Measurements from ENCODE around the gene GC. TPM values are rescaled to one million over a fixed set of nuclear protein-coding genes. Genes with fewer than 3 reads are reported as not detected.

GC gene
- total and polyA plus RNA-seq, 9 of the 15 experiments (the other 6 are each of a cell fraction or from before 2014, with no cell fraction given), result 0.44 TPM; not detected in 8

GRCh38 chr4:71784569-71785197, 804 bp upstream of the GC start (continued):
- TF ChIP-seq, protein P1, sequence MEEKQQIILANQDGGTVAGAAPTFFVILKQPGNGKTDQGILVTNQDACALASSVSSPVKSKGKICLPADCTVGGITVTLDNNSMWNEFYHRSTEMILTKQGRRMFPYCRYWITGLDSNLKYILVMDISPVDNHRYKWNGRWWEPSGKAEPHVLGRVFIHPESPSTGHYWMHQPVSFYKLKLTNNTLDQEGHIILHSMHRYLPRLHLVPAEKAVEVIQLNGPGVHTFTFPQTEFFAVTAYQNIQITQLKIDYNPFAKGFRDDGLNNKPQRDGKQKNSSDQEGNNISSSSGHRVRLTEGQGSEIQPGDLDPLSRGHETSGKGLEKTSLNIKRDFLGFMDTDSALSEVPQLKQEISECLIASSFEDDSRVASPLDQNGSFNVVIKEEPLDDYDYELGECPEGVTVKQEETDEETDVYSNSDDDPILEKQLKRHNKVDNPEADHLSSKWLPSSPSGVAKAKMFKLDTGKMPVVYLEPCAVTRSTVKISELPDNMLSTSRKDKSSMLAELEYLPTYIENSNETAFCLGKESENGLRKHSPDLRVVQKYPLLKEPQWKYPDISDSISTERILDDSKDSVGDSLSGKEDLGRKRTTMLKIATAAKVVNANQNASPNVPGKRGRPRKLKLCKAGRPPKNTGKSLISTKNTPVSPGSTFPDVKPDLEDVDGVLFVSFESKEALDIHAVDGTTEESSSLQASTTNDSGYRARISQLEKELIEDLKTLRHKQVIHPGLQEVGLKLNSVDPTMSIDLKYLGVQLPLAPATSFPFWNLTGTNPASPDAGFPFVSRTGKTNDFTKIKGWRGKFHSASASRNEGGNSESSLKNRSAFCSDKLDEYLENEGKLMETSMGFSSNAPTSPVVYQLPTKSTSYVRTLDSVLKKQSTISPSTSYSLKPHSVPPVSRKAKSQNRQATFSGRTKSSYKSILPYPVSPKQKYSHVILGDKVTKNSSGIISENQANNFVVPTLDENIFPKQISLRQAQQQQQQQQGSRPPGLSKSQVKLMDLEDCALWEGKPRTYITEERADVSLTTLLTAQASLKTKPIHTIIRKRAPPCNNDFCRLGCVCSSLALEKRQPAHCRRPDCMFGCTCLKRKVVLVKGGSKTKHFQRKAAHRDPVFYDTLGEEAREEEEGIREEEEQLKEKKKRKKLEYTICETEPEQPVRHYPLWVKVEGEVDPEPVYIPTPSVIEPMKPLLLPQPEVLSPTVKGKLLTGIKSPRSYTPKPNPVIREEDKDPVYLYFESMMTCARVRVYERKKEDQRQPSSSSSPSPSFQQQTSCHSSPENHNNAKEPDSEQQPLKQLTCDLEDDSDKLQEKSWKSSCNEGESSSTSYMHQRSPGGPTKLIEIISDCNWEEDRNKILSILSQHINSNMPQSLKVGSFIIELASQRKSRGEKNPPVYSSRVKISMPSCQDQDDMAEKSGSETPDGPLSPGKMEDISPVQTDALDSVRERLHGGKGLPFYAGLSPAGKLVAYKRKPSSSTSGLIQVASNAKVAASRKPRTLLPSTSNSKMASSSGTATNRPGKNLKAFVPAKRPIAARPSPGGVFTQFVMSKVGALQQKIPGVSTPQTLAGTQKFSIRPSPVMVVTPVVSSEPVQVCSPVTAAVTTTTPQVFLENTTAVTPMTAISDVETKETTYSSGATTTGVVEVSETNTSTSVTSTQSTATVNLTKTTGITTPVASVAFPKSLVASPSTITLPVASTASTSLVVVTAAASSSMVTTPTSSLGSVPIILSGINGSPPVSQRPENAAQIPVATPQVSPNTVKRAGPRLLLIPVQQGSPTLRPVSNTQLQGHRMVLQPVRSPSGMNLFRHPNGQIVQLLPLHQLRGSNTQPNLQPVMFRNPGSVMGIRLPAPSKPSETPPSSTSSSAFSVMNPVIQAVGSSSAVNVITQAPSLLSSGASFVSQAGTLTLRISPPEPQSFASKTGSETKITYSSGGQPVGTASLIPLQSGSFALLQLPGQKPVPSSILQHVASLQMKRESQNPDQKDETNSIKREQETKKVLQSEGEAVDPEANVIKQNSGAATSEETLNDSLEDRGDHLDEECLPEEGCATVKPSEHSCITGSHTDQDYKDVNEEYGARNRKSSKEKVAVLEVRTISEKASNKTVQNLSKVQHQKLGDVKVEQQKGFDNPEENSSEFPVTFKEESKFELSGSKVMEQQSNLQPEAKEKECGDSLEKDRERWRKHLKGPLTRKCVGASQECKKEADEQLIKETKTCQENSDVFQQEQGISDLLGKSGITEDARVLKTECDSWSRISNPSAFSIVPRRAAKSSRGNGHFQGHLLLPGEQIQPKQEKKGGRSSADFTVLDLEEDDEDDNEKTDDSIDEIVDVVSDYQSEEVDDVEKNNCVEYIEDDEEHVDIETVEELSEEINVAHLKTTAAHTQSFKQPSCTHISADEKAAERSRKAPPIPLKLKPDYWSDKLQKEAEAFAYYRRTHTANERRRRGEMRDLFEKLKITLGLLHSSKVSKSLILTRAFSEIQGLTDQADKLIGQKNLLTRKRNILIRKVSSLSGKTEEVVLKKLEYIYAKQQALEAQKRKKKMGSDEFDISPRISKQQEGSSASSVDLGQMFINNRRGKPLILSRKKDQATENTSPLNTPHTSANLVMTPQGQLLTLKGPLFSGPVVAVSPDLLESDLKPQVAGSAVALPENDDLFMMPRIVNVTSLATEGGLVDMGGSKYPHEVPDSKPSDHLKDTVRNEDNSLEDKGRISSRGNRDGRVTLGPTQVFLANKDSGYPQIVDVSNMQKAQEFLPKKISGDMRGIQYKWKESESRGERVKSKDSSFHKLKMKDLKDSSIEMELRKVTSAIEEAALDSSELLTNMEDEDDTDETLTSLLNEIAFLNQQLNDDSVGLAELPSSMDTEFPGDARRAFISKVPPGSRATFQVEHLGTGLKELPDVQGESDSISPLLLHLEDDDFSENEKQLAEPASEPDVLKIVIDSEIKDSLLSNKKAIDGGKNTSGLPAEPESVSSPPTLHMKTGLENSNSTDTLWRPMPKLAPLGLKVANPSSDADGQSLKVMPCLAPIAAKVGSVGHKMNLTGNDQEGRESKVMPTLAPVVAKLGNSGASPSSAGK (IDR thresholded peaks at IDR 0.05), result no peak
- no peak for TF ChIP-seq MCM5 (IDR thresholded peaks at IDR 0.05; ENCODE audit: low read depth)
- TF ChIP-seq ZNF318 (IDR thresholded peaks at IDR 0.05; ENCODE audit: borderline replicate concordance in 1 of 2, low read depth in 1 of 2), result no peak
- no peak for TF ChIP-seq SIRT6 (IDR thresholded peaks at IDR 0.05; ENCODE audit: low read depth, low read length)
- no peak for TF ChIP-seq CREB1 (IDR thresholded peaks at IDR 0.05)
- TF ChIP-seq CREB1 (CRISPR knock-in tag; IDR thresholded peaks at IDR 0.05), result no peak
- no peak for TF ChIP-seq ZSCAN29 (IDR thresholded peaks at IDR 0.05)

Measured in K562 (cell line).